Measurements from ENCODE around the gene MAPKAP1. TPM values are rescaled to one million over a fixed set of nuclear protein-coding genes. Genes with fewer than 3 reads are reported as not detected.

Gene MAPKAP1
- total RNA-seq, 1 donor from 2014 or later: 62.9 TPM

DNA sequence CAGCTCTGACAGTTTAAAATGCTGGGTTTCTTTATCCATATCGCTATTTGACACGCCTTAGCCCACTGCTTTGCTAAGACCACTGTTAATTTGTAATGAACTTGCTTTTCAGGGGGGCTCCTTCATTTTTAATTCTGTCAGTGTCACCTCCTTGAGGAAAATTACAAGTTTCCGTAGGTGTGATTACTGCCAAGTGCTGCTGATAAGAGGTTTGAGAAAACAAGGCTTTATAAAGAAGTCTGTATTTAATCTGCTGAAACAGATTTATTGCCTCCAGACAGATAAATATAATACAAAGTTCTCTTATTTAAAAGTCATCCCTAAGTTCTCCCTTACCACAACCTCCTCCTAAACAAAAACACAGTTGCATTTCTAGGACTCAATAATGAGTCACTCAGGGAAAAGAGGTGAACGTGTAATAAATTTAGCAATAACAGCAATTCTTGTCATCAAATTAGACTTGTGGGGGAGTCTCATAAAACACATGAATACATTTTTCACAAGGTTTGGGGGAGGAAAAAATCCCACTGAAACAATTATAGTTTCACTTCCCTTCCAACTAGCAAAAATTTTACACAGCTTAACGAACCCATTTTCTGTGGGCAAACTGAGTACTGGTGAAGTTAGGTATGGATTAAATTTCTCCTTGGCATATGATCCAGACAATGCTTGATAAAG, 72.8 kb downstream of the MAPKAP1 start:
- Mint-ChIP-seq H3K4me1 (peaks cover 30% of the 10 kb centered on the region), H3K9me3 (no peaks in the 10 kb centered on the region), H3K4me3 (no peak overlapping the region), H3K27me3 (ENCODE audit: low read depth) (no peaks in the 10 kb centered on the region), H3K27ac (no peak overlapping the region), H3K36me3 (peaks cover 8% of the 10 kb centered on the region)
- no peak for DNase-seq (ENCODE audit: low spot score in 2 of 2, unreplicated experiment in 2 of 2)
- TF ChIP-seq CTCF (IDR thresholded peaks at IDR 0.05; ENCODE audit: unreplicated experiment): no peak

DNA sequence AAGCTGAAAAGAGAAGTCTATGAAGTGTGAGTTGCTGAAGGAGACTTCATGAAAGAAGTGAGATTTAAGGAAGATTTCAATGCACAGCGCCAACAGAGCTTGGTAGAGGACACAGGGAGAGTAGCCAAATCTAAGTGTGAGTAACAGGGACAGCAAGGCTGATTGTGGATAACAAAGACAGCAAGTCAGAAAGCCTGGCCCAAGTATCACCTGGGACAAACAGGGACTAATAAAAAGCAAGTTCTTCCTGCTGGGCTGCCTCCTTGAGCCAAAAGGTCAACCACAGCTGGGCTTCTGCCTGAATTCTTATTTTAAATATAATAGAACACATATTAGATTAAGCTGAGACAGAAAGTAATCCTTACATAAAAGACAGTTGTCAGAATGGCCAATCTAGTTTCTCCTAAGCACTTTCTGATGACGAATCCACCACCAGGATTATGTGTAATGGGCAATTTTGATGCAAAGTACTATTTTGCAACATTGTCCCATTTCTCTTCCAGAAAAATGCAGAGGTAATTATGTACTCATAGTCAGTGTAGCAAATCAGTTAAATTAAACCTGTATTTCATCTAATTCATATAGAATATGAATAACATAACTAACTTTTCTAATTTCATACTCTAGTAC, 73.8 kb downstream of the MAPKAP1 start:
- Mint-ChIP-seq H3K27ac (no peak overlapping the region), H3K4me1 (peaks cover 30% of the 10 kb centered on the region), H3K36me3 (peaks cover 8% of the 10 kb centered on the region), H3K9me3 (no peaks in the 10 kb centered on the region), H3K4me3 (no peak overlapping the region), H3K27me3 (ENCODE audit: low read depth) (no peaks in the 10 kb centered on the region)
- TF ChIP-seq CTCF (IDR thresholded peaks at IDR 0.05; ENCODE audit: unreplicated experiment): no peak
- no peak for DNase-seq (ENCODE audit: low spot score in 2 of 2, unreplicated experiment in 2 of 2)

GRCh38 chr9:125632321-125633115, 74.5 kb downstream of the MAPKAP1 start:
- no peak overlapping the region for H3K4me3 Mint-ChIP-seq
- peaks cover 3% of the 10 kb centered on the region for H3K36me3 Mint-ChIP-seq
- no peak overlapping the region for H3K27ac Mint-ChIP-seq
- H3K9me3 Mint-ChIP-seq: no peaks in the 10 kb centered on the region
- DNase-seq (ENCODE audit: low spot score in 2 of 2, unreplicated experiment in 2 of 2): no peak
- H3K4me1 Mint-ChIP-seq: peaks cover 30% of the 10 kb centered on the region
- no peak for TF ChIP-seq CTCF (IDR thresholded peaks at IDR 0.05; ENCODE audit: unreplicated experiment)
- no peaks in the 10 kb centered on the region for H3K27me3 Mint-ChIP-seq (ENCODE audit: low read depth)

DNA sequence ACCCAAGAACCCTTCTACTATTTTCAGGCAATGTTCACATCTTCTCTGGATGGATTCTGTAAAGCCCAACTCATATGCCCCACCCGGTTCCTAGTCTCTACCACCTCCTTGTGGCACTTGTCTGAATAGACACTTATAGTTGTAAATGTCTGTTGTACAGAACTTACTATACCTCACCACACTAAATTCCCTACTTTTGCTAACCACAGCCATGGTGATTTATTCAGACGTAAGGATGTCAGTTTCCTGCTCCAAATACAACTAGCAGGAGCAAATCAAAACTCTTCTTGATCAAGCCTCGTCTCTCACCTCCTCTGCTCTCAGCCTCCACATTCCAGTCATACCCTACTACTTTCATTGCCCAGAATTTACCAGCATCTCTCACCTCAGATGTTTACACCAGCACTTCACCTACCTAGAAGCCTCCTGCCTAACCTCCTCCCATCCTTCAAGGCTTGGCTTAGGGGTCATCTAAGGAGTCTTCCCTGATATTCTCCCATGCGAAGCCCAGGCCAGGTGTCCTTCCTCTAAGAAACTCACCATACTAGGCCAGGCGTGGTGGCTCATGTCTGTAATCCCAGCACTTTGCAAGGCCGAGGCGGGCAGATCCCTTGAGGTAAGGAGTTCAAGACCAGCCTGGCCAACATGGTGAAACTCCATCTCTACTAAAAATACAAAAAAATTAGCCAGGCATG, 75.5 kb downstream of the MAPKAP1 start:
- no peaks in the 10 kb centered on the region for H3K27me3 Mint-ChIP-seq (ENCODE audit: low read depth)
- DNase-seq (ENCODE audit: low spot score in 2 of 2, unreplicated experiment in 2 of 2): no peak
- H3K4me1 Mint-ChIP-seq: peaks cover 30% of the 10 kb centered on the region
- H3K27ac Mint-ChIP-seq: no peak overlapping the region
- no peak for TF ChIP-seq CTCF (IDR thresholded peaks at IDR 0.05; ENCODE audit: unreplicated experiment)
- peaks cover 3% of the 10 kb centered on the region for H3K36me3 Mint-ChIP-seq
- no peaks in the 10 kb centered on the region for H3K9me3 Mint-ChIP-seq
- no peak overlapping the region for H3K4me3 Mint-ChIP-seq

DNA sequence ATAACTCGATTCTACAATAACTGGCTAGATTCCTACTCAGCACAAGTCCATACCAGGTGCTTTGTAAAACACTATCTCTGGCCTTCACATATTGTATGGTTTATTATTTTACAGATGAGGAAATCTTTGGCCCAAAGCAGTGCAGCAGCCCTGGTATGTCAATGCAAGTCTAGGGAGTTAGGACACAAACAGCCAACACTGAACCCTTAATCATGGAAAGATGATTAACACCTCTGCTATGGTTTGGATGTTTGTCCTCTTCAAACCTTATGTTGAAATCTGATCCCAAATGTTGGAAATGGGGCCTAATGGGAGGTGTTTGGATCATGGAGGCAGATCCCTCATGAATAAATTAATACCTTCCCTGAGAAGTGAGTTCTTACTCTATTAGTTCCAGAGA, 76.6 kb downstream of the MAPKAP1 start:
- DNase-seq (ENCODE audit: low spot score in 2 of 2, unreplicated experiment in 2 of 2): no peak
- no peaks in the 10 kb centered on the region for H3K27me3 Mint-ChIP-seq (ENCODE audit: low read depth)
- no peak for TF ChIP-seq CTCF (IDR thresholded peaks at IDR 0.05; ENCODE audit: unreplicated experiment)
- no peaks in the 10 kb centered on the region for H3K9me3 Mint-ChIP-seq
- H3K4me3 Mint-ChIP-seq: no peak overlapping the region
- peaks cover 27% of the 10 kb centered on the region for H3K4me1 Mint-ChIP-seq
- no peak overlapping the region for H3K27ac Mint-ChIP-seq
- peaks cover 5% of the 10 kb centered on the region for H3K36me3 Mint-ChIP-seq
